WTC11 (cell line): ENCODE data around the gene BEND5. TPM values are rescaled to one million over a fixed set of nuclear protein-coding genes. Genes with fewer than 3 reads are reported as not detected.

Experiments used
- JUN ChIP-seq: sonication (generic); formaldehyde crosslinking; IDR thresholded peaks from 2 replicates; pipeline ENCODE4 v1.8.0; 2023; ENCODE audit warnings: mild to moderate bottlenecking, missing genetic modification reagents
- total RNA-seq: library from RNA; stranded (reverse); gene quantifications from 3 replicates; pipeline ENCODE4 v1.2.3, GENCODE V29; 2021
- TF ChIP-seq, protein P1 (sequence below): sonication (generic); formaldehyde crosslinking; IDR thresholded peaks from 2 replicates; pipeline ENCODE4 v1.8.1; 2023; ENCODE audit warnings: mild to moderate bottlenecking, missing genetic modification reagents
- TF ChIP-seq, protein P2 (sequence below): sonication (generic); formaldehyde crosslinking; IDR thresholded peaks from 2 replicates; pipeline ENCODE4 v1.8.1; 2023; ENCODE audit warnings: mild to moderate bottlenecking, missing genetic modification reagents, moderate library complexity

The BEND5 gene
- total RNA-seq, 1 experiment from 2014 or later = 4.9 TPM

DNA sequence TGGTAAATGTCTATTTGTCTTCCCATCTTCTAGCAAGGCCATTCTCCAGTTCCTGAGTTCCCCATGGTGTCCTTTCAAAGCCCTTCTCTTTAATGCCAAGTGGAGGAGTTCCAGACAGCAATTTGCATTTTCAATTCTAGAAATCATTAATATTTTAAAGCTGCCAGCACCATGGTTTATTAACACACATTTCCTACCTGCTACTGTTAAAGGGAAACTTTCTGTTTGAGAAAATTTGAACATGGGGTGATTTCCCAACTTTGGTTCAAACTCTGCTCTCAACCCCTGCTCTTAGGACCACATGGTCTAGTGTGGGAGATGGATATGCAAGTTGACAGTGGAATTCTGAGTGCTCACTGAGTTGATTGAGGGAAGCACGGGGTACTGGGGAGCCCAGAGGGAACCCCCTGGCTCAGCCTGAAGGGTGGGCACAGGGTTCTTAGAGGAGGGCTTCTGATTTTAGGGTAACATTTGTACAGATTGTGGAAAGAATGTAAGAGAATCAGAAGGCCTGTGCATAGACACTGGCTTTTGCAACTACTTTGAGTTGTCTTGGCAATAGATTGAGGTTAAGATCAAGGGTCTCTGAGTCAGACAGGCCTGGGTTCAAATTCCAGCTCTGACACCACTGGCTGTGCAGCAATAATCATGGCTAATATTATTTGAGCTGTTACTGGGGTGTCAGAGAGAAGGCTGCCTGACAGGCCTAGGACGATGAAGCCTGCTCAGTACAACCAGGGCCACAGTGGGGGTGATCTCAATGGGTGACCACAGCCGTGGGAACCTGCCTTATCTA lies 97.8 kb downstream of the BEND5 start (continued):
- TF ChIP-seq, protein P1, sequence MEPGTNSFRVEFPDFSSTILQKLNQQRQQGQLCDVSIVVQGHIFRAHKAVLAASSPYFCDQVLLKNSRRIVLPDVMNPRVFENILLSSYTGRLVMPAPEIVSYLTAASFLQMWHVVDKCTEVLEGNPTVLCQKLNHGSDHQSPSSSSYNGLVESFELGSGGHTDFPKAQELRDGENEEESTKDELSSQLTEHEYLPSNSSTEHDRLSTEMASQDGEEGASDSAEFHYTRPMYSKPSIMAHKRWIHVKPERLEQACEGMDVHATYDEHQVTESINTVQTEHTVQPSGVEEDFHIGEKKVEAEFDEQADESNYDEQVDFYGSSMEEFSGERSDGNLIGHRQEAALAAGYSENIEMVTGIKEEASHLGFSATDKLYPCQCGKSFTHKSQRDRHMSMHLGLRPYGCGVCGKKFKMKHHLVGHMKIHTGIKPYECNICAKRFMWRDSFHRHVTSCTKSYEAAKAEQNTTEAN = no peak
- TF ChIP-seq, protein P2, sequence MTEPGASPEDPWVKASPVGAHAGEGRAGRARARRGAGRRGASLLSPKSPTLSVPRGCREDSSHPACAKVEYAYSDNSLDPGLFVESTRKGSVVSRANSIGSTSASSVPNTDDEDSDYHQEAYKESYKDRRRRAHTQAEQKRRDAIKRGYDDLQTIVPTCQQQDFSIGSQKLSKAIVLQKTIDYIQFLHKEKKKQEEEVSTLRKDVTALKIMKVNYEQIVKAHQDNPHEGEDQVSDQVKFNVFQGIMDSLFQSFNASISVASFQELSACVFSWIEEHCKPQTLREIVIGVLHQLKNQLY = no peak
- no peak for TF ChIP-seq JUN (CRISPR knock-in tag)
